M059J (cell line): ENCODE measurements around the gene TMEM107. TPM values are rescaled to one million over a fixed set of nuclear protein-coding genes. Genes with fewer than 3 reads are reported as not detected.

Experiments
- DNase-seq: peaks from one replicate; pipeline ENCODE4 v3.0.0-alpha.2; 2012; ENCODE audit warnings: low read depth
- total RNA-seq: library from RNA; depleted of rRNA; stranded (reverse); fragments of >200 nt; shearing (Covaris generic); gene quantifications from 2 replicates; pipeline ENCODE4 v1.2.3, GENCODE V29; 2014; rRNA removed

Gene TMEM107
- total RNA-seq, 1 experiment from 2014 or later = 31.5 TPM

- no peak for DNase-seq
Observed at GRCh38 chr17:8137645-8138373, 38.4 kb downstream of the TMEM107 start.

GRCh38 chr17:8133941-8134340, 42.2 kb downstream of the TMEM107 start:
- peak; percentile 13 for DNase-seq

GRCh38 chr17:8133399-8133798, 42.8 kb downstream of the TMEM107 start:
- no peak for DNase-seq

GRCh38 chr17:8131844-8132441, 44.2 kb downstream of the TMEM107 start:
- DNase-seq = peak; percentile 66

GRCh38 chr17:8128125-8128784, 47.9 kb downstream of the TMEM107 start:
- DNase-seq = no peak

DNA sequence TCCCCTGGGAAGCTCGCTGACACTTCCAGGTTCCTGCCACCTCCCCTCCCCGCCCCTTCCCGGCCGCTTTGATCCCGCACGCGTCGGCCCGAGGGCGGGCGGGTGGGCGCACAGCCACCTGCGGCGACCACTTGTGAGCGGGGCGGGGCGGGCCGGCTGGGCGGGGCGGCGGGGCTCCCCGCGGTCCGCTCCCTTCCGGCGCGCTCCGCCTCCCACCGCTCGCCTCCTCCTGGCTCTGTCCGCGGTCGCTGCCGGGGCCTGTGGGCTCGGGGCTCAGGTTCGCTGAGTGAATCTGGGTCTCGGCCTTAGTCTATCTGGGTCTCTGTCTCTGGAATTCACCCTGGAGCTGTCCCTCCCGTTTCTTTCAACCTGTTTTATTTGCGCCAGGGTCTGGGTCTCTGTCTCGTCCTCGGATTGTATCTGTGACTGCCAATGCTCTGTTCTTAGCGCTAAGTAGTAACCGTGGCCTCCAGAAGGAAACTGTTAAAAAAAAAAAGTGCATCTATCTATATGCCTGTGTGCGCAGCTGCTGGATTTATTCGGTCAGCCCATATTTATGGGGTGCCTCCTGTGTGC, 49.6 kb downstream of the TMEM107 start:
- DNase-seq = peak; percentile 47

DNA sequence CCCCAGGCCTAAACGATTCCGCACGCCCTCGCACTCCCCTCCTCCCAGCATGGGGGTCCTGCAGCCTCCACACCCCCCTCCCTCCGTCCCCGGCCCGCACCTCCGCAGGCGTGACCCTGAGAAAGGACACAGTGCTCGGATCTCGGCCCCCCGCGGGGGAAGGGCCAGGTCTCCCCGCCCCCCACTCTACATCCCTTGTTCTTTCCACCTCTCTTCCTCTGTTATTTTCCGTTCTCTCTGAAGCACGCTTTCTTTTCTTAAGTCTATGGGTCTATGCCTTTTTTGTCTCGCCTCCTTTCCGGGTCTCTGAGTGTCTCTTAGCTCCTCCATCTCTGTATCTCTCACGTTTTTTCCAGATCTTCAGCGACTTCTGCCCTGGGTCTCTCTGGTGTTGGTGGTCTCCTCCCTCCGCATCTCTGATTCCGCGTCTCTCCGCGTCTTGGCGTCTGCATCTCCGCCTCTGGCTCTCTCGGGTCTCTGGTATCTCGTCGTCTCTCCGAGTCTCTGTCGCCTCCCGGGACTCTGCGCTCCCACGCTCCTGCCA, 50.2 kb downstream of the TMEM107 start:
- DNase-seq = peak; percentile 47

GRCh38 chr17:8125154-8125946, 50.8 kb downstream of the TMEM107 start:
- peak; percentile 71 for DNase-seq

GRCh38 chr17:8124350-8125153, 51.6 kb downstream of the TMEM107 start:
- DNase-seq = peak; percentile 44

DNA sequence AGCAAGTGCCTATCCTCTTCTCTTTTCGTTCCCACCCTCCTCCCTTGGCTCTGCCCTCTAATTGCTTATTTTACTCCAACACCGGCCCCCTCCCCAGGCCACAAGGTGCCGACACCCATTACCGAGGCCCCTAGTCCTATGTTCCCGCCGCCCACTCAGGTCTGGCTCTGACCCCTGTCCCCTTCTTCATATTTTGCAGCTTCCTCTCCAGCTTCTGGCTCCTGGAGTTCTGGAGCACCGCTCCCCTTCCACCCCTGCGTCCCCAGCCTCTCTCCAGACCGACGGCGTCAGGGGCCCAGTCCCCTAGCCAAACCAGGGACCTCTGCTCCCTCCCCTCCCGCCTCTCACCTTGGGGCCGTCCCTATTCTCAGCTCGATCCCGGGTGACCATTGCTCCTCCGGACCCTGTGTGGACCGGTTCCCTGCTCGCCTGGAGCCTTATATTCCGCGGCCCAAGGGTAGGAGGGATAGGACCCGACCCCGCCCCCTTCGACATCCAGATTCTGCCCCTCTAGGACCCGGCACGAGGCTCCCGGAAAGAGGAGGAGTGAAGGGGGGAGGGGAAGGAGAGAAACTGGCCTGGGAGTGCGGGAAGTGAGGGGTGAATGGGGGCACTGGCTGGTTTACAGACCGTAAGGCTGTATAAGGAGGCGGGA, 52.4 kb downstream of the TMEM107 start, which contains the start of gene HES7:
Gene HES7, minus strand, starts transcription at position 412 of the 655 bp plus-strand sequence. Its CDS starts 22 bp downstream, at position 390.
- peak; percentile 49 for DNase-seq

GRCh38 chr17:8122924-8123694, 53.1 kb downstream of the TMEM107 start:
- peak; percentile 58 for DNase-seq

Other genes starting within 250 kb of the TMEM107 start
- gene KCNAB3, start 246.5 kb downstream of the TMEM107 start, total RNA-seq = not detected in 2 replicates
- 58.1 and 61.8 TPM in 2 replicates for gene TRAPPC1, start 244.4 kb downstream of the TMEM107 start, total RNA-seq
- 14.3 and 29.9 TPM in 2 replicates for gene CNTROB, start 244.2 kb downstream of the TMEM107 start, total RNA-seq
- gene GUCY2D, start 173.8 kb downstream of the TMEM107 start, total RNA-seq = not detected in 2 replicates
- gene ALOX15B, start 137.3 kb downstream of the TMEM107 start, total RNA-seq = not detected in 2 replicates
- gene ALOX12B, start 88.7 kb downstream of the TMEM107 start, total RNA-seq = not detected in 2 replicates
- 0.44 TPM in 1 of 2 replicates, not detected in the other for gene ALOXE3, start 57.9 kb downstream of the TMEM107 start, total RNA-seq
- gene HES7, start 52.3 kb downstream of the TMEM107 start, total RNA-seq = 0.22 and 0.94 TPM in 2 replicates
- gene PER1, start 24.0 kb downstream of the TMEM107 start, total RNA-seq = 10.6 and 18.4 TPM in 2 replicates
- gene VAMP2, start 13.4 kb downstream of the TMEM107 start, total RNA-seq = 3.8 and 4.4 TPM in 2 replicates
- 3.9 and 6.8 TPM in 2 replicates for gene BORCS6, start 13.8 kb upstream of the TMEM107 start, total RNA-seq
- gene AURKB, start 34.2 kb upstream of the TMEM107 start, total RNA-seq = 78.7 and 123 TPM in 2 replicates
- 0.49 and 3.1 TPM in 2 replicates for gene CTC1, start 71.7 kb upstream of the TMEM107 start, total RNA-seq
- gene PFAS, start 72.9 kb upstream of the TMEM107 start, total RNA-seq = 14.5 and 22.9 TPM in 2 replicates
- 5.6 and 14.7 TPM in 2 replicates for gene RANGRF, start 112.3 kb upstream of the TMEM107 start, total RNA-seq
- 1.7 and 2.4 TPM in 2 replicates for gene SLC25A35, start 119.0 kb upstream of the TMEM107 start, total RNA-seq
- gene ARHGEF15, start 133.9 kb upstream of the TMEM107 start, total RNA-seq = not detected in 2 replicates
- gene ODF4, start 163.5 kb upstream of the TMEM107 start, total RNA-seq = not detected in 2 replicates
- 2,231 and 3,155 TPM in 2 replicates for gene RPL26, start 206.8 kb upstream of the TMEM107 start, total RNA-seq
- gene RNF222, start 221.4 kb upstream of the TMEM107 start, total RNA-seq = 0.10 TPM in 1 of 2 replicates, not detected in the other